ENCODE measurements around the gene EXOC3L1.

- no peak for TF ChIP-seq CTCF (IDR thresholded peaks at IDR 0.05)
- TF ChIP-seq POLR2A (IDR thresholded peaks at IDR 0.05), result no peak
Measured at GRCh38 chr16:67197704-67198103, 7.8 kb upstream of the EXOC3L1 start.
